AG09309 (cell line): ENCODE measurements around the gene TANGO6.
"Not testable (repeated sequence)": the region's sequence is repeated elsewhere in the genome, so short reads cannot be mapped to it uniquely, and the experiment has no call there.

ENCODE experiments used
- DNase-seq: peaks from one replicate; pipeline ENCODE4 v3.0.0-alpha.2; 2010; ENCODE audit warnings: low read depth
- H3K4me3 ChIP-seq: 2 replicates; pipeline ENCODE4 v1.5.1; 2011; ENCODE audit warnings: mild to moderate bottlenecking, low read depth, low read length, moderate library complexity; ENCODE audit not compliant: control insufficient read depth
- CTCF ChIP-seq: IDR thresholded peaks from 2 replicates; pipeline ENCODE4 v1.5.1; 2011; ENCODE audit warnings: mild to moderate bottlenecking, low read depth, low read length, inconsistent platforms; ENCODE audit not compliant: insufficient read depth, control insufficient read depth; ENCODE audit errors: missing control alignments

TANGO6 gene

GRCh38 chr16:68984467-68984866, 141.1 kb downstream of the TANGO6 start:
- no peak for TF ChIP-seq CTCF
- DNase-seq, result no peak
- no peak overlapping the region for H3K4me3 ChIP-seq

- no peak for TF ChIP-seq CTCF
- no peak overlapping the region for H3K4me3 ChIP-seq
- DNase-seq, result no peak
Measured at GRCh38 chr16:68985268-68985667, 141.9 kb downstream of the TANGO6 start.

GRCh38 chr16:68985855-68986254, 142.5 kb downstream of the TANGO6 start:
- no peak overlapping the region for H3K4me3 ChIP-seq
- TF ChIP-seq CTCF, result no peak
- peak; percentile 10 for DNase-seq

- no peak for DNase-seq
- no peak overlapping the region for H3K4me3 ChIP-seq
- TF ChIP-seq CTCF, result no peak
Measured at GRCh38 chr16:68987734-68988457, 144.6 kb downstream of the TANGO6 start.

GRCh38 chr16:68990172-68990845, 147.0 kb downstream of the TANGO6 start:
- H3K4me3 ChIP-seq, DNase-seq: not testable (repeated sequence)

- no peak for TF ChIP-seq CTCF
- DNase-seq, result no peak
- H3K4me3 ChIP-seq, result no peak overlapping the region
Measured at GRCh38 chr16:68991075-68991474, 147.7 kb downstream of the TANGO6 start.

- TF ChIP-seq CTCF, result no peak
- DNase-seq, result peak; percentile 14
- no peak overlapping the region for H3K4me3 ChIP-seq
Measured at GRCh38 chr16:68992521-68992920, 149.2 kb downstream of the TANGO6 start.
